ENCODE data around the gene TVP23A.

- TF ChIP-seq POLR2A (IDR thresholded peaks at IDR 0.05) = no peak
- no peak for TF ChIP-seq CTCF (IDR thresholded peaks at IDR 0.05)
These were observed 51.5 kb downstream of the TVP23A start for GRCh38 chr16:10767127-10767526.
